Suprapubic skin (tissue), 4 donors: ENCODE measurements around the gene AMPD3. TPM values are rescaled to one million over a fixed set of nuclear protein-coding genes. Genes with fewer than 3 reads are reported as not detected.

Source experiments
- DNase-seq, 2 donors: peaks; one replicate each; pipeline ENCODE4 v3.0.0-alpha.2; 2019; ENCODE audit warnings: low spot score in 2 of 2
- H3K27ac ChIP-seq: fragments of 200-600 bp; sonication (generic); one replicate; pipeline ENCODE4 v1.5.1; 2019
- H3K27me3 ChIP-seq: fragments of 200-600 bp; sonication (generic); one replicate; pipeline ENCODE4 v1.5.1; 2019
- H3K36me3 ChIP-seq: fragments of 200-600 bp; sonication (generic); one replicate; pipeline ENCODE4 v1.5.1; 2019
- H3K4me1 ChIP-seq: fragments of 200-600 bp; sonication (generic); one replicate; pipeline ENCODE4 v1.5.1; 2019
- H3K4me3 ChIP-seq: fragments of 200-600 bp; sonication (generic); one replicate; pipeline ENCODE4 v1.5.1; 2019; ENCODE audit warnings: mild to moderate bottlenecking
- H3K9me3 ChIP-seq: fragments of 200-600 bp; sonication (generic); one replicate; pipeline ENCODE4 v1.5.1; 2019
- CTCF ChIP-seq, 2 donors: fragments of 200-600 bp in 1 of 2; fragments of 450-650 bp in 1 of 2; sonication (generic) in 1 of 2; IDR thresholded peaks; one replicate each; pipeline ENCODE4 v1.5.1; 2016 to 2019; ENCODE audit warnings: antibody characterized with exemption in 2 of 2, mild to moderate bottlenecking in 1 of 2, moderate library complexity in 1 of 2
- EP300 ChIP-seq: sonication (generic); formaldehyde crosslinking; IDR thresholded peaks from one replicate; pipeline ENCODE4 v1.6.1; 2017; ENCODE audit warnings: antibody characterized with exemption
- POLR2A ChIP-seq, 2 donors: fragments of 450-650 bp; IDR thresholded peaks; one replicate each; pipeline ENCODE4 v1.6.1; 2017; ENCODE audit warnings: antibody characterized with exemption in 2 of 2, mild to moderate bottlenecking in 2 of 2, moderate library complexity in 2 of 2
- POLR2AphosphoS5 ChIP-seq, 3 donors: sonication (generic); formaldehyde crosslinking; IDR thresholded peaks; one replicate each; pipeline ENCODE4 v1.6.1; 2017; ENCODE audit warnings: antibody characterized with exemption in 3 of 3
- WGBS: methylation state at CpG from one replicate; pipeline ENCODE4 v1.1.5; 2018; 5-methylcytosine and 5-hydroxymethylcytosine counted together
- total RNA-seq, 4 donors: library from RNA; depleted of rRNA; stranded (reverse); fragments of >200 nt; gene quantifications; one replicate each; pipeline ENCODE4 v1.1.0, GENCODE V29; 2016

AMPD3 gene
- total RNA-seq, 4 donors from 2014 or later: 23.5 to 51.7 (median 27.4) TPM

GRCh38 chr11:10488121-10488933, 33.3 kb downstream of the AMPD3 start:
- 65% methylated on average over 13 of the region's 13 CpGs for WGBS
- peak overlapping the region; percentile 90 for H3K27ac ChIP-seq
- TF ChIP-seq EP300: no peak
- peak in 2 of 3 donors; percentile 13 to 33 for TF ChIP-seq POLR2AphosphoS5 (IDR thresholded peaks at IDR 0.05)
- no peaks in the 10 kb centered on the region for H3K27me3 ChIP-seq
- peak in 1 of 2 donors; percentile 72 for DNase-seq
- no peak overlapping the region for H3K4me3 ChIP-seq
- peaks cover 9% of the 10 kb centered on the region for H3K36me3 ChIP-seq
- peaks cover 34% of the 10 kb centered on the region for H3K4me1 ChIP-seq
- no peaks in the 10 kb centered on the region for H3K9me3 ChIP-seq

- Histone ChIP-seq H3K4me1 (peaks cover 34% of the 10 kb centered on the region), H3K9me3 (no peaks in the 10 kb centered on the region), H3K27ac (peak overlapping the region; percentile 90), H3K36me3 (peaks cover 11% of the 10 kb centered on the region), H3K27me3 (no peaks in the 10 kb centered on the region), H3K4me3 (no peak overlapping the region)
- peak in 1 of 2 donors; percentile 78 for DNase-seq
- TF ChIP-seq EP300 (no peak), POLR2A (IDR thresholded peaks at IDR 0.05) (no peak), CTCF (IDR thresholded peaks at IDR 0.05) (no peak), POLR2AphosphoS5 (IDR thresholded peaks at IDR 0.05) (peak in 2 of 3 donors; percentile 34 to 69)
- WGBS: 69% methylated on average over 11 of the region's 11 CpGs
Measured at GRCh38 chr11:10488934-10489691, 34.0 kb downstream of the AMPD3 start.

GRCh38 chr11:10490032-10490397, 35.0 kb downstream of the AMPD3 start:
- Histone ChIP-seq H3K27ac (peak overlapping the region; percentile 90), H3K4me3 (no peak overlapping the region), H3K9me3 (no peaks in the 10 kb centered on the region), H3K36me3 (peaks cover 16% of the 10 kb centered on the region), H3K27me3 (no peaks in the 10 kb centered on the region), H3K4me1 (peaks cover 34% of the 10 kb centered on the region)
- peak in 1 of 2 donors; percentile 77 for DNase-seq
- no peak for TF ChIP-seq POLR2AphosphoS5 (IDR thresholded peaks at IDR 0.05)
- TF ChIP-seq EP300: no peak
- 64% methylated on average over 5 of the region's 5 CpGs for WGBS

GRCh38 chr11:10490398-10491241, 35.6 kb downstream of the AMPD3 start:
- Histone ChIP-seq H3K27ac (peak overlapping the region; percentile 90), H3K4me3 (no peak overlapping the region), H3K27me3 (no peaks in the 10 kb centered on the region), H3K4me1 (peaks cover 34% of the 10 kb centered on the region), H3K9me3 (no peaks in the 10 kb centered on the region), H3K36me3 (peaks cover 17% of the 10 kb centered on the region)
- DNase-seq: peak; percentile 76 to 85
- WGBS: 67% methylated on average over 5 of the region's 13 CpGs
- TF ChIP-seq POLR2AphosphoS5 (IDR thresholded peaks at IDR 0.05): peak in 1 of 3 donors; percentile 19
- no peak for TF ChIP-seq POLR2A (IDR thresholded peaks at IDR 0.05)

- H3K27me3 ChIP-seq: no peaks in the 10 kb centered on the region
- peaks cover 18% of the 10 kb centered on the region for H3K36me3 ChIP-seq
- no peaks in the 10 kb centered on the region for H3K9me3 ChIP-seq
- DNase-seq: no peak
- no peak overlapping the region for H3K4me3 ChIP-seq
- 80% methylated on average over 2 of the region's 2 CpGs for WGBS
- peaks cover 34% of the 10 kb centered on the region for H3K4me1 ChIP-seq
- no peak overlapping the region for H3K27ac ChIP-seq
- TF ChIP-seq CTCF (IDR thresholded peaks at IDR 0.05) (no peak), EP300 (no peak), POLR2A (IDR thresholded peaks at IDR 0.05) (no peak), POLR2AphosphoS5 (IDR thresholded peaks at IDR 0.05) (no peak)
Measured at GRCh38 chr11:10492084-10492483, 37.0 kb downstream of the AMPD3 start.

- Histone ChIP-seq H3K9me3 (no peaks in the 10 kb centered on the region), H3K4me3 (no peak overlapping the region), H3K27me3 (no peaks in the 10 kb centered on the region), H3K36me3 (peaks cover 18% of the 10 kb centered on the region), H3K4me1 (peaks cover 29% of the 10 kb centered on the region), H3K27ac (no peak overlapping the region)
- peak in 1 of 2 donors; percentile 56 for DNase-seq
- no peak for TF ChIP-seq POLR2A (IDR thresholded peaks at IDR 0.05)
- TF ChIP-seq CTCF (IDR thresholded peaks at IDR 0.05): no peak
- no peak for TF ChIP-seq POLR2AphosphoS5 (IDR thresholded peaks at IDR 0.05)
- no peak for TF ChIP-seq EP300
- 97% methylated on average over 10 of the region's 18 CpGs for WGBS
Measured at GRCh38 chr11:10493041-10493663, 38.1 kb downstream of the AMPD3 start.
